ENCODE results near the gene MEAK7.

MEAK7 gene

GRCh38 chr16:84538222-84538840 is 33.9 kb upstream of the MEAK7 start:
- no peak for TF ChIP-seq CTCF (IDR thresholded peaks at IDR 0.05)

- TF ChIP-seq CTCF (IDR thresholded peaks at IDR 0.05), result no peak
Measured at GRCh38 chr16:84537491-84538151, 33.2 kb upstream of the MEAK7 start.

- no peak for TF ChIP-seq CTCF (IDR thresholded peaks at IDR 0.05)
Measured at GRCh38 chr16:84535851-84536250, 31.4 kb upstream of the MEAK7 start.

GRCh38 chr16:84535408-84535807 is 30.9 kb upstream of the MEAK7 start:
- no peak for TF ChIP-seq CTCF (IDR thresholded peaks at IDR 0.05)

GRCh38 chr16:84534815-84535214 is 30.4 kb upstream of the MEAK7 start:
- no peak for TF ChIP-seq CTCF (IDR thresholded peaks at IDR 0.05)

GRCh38 chr16:84532855-84533486 is 28.5 kb upstream of the MEAK7 start:
- TF ChIP-seq CTCF (IDR thresholded peaks at IDR 0.05), result no peak

GRCh38 chr16:84532291-84532724 is 27.8 kb upstream of the MEAK7 start:
- TF ChIP-seq CTCF (IDR thresholded peaks at IDR 0.05), result no peak

All from LNCAP (cell line).